Endothelial cell of umbilical vein (primary cell): ENCODE data around the gene HSPA14. TPM values are rescaled to one million over a fixed set of nuclear protein-coding genes. Genes with fewer than 3 reads are reported as not detected.

Experiments
- BruUV-seq: library from RNA; stranded (reverse); fragments of 400-500 nt; replicated peaks from 2 replicates; lab custom pipeline; 2021; lab: Mats Ljungman, UMichigan
- CTCF ChIA-PET: fragments of 300-600, 350-600 bp; sonication (Branson Sonifier 250); formaldehyde crosslinking; loops from one replicate; lab custom pipeline; 2021; ENCODE audit warnings: antibody characterized with exemption, inconsistent platforms; lab: Charles Lee
- POLR2A ChIA-PET: fragments of 300-600, 350-600 bp; sonication (Branson Sonifier 250); formaldehyde crosslinking; loops from one replicate; lab custom pipeline; 2021; ENCODE audit warnings: antibody characterized with exemption, inconsistent platforms; lab: Charles Lee
- DNase-seq: peaks from one replicate; pipeline ENCODE4 v3.0.0-alpha.2; 2011; ENCODE audit warnings: low read depth, low spot score
- FAIRE-seq: peaks from 2 replicates; lab custom pipeline; 2011; peaks lifted over from hg19 to GRCh38; lab: Jason Lieb, UNC
- H2AFZ ChIP-seq: 2 replicates; pipeline ENCODE4 v1.6.0; 2012; ENCODE audit warnings: low read depth, low read length, control low read depth, inconsistent platforms
- H3K27ac ChIP-seq: 2 replicates; pipeline ENCODE4 v1.5.1; 2011; ENCODE audit warnings: low read depth, mild to moderate bottlenecking, control low read depth, low read length, moderate library complexity; ENCODE audit not compliant: insufficient read depth
- H3K27me3 ChIP-seq, 2 experiments: 2 replicates each; pipeline versions ENCODE4 v1.6.0 to v1.6.1; 2011; ENCODE audit warnings: low read length in 2 of 2, mixed read lengths in 1 of 2; ENCODE audit not compliant: control insufficient read depth in 2 of 2, insufficient read depth in 2 of 2
- H3K36me3 ChIP-seq, 2 experiments: 2 replicates in 1 of 2; 3 replicates in 1 of 2; pipeline ENCODE4 v1.5.1; 2011; ENCODE audit warnings: low read length in 2 of 2, mild to moderate bottlenecking in 1 of 2, moderate library complexity in 1 of 2; ENCODE audit not compliant: control insufficient read depth in 2 of 2, insufficient read depth in 2 of 2; ENCODE audit errors: extremely low read depth in 1 of 2
- H3K4me1 ChIP-seq: 3 replicates; pipeline ENCODE4 v1.5.1; 2011; ENCODE audit warnings: mild to moderate bottlenecking, low read length; ENCODE audit not compliant: control insufficient read depth, insufficient read depth; ENCODE audit errors: extremely low read depth
- H3K4me2 ChIP-seq: 2 replicates; pipeline ENCODE4 v1.6.1; 2011; ENCODE audit warnings: low read length, control low read depth, mixed read lengths; ENCODE audit not compliant: insufficient read depth
- H3K4me3 ChIP-seq, 3 experiments: fragments of 200-600 bp in 1 of 3; sonication (generic), shearing (Covaris generic) in 1 of 3; replicated peaks in 1 of 3; 2 replicates each; pipeline ENCODE4 v1.5.1; 2011 to 2016; ENCODE audit warnings: control low read depth in 3 of 3, low read length in 3 of 3, mild to moderate bottlenecking in 2 of 3, inconsistent platforms in 1 of 3, low read depth in 1 of 3, moderate library complexity in 1 of 3; ENCODE audit not compliant: insufficient read depth in 1 of 3
- H3K79me2 ChIP-seq: 2 replicates; pipeline ENCODE4 v1.6.0; 2012; ENCODE audit warnings: low read length, inconsistent platforms; ENCODE audit not compliant: control insufficient read depth, insufficient read depth
- H3K9ac ChIP-seq: replicated peaks from 2 replicates; pipeline ENCODE3; 2011; ENCODE audit warnings: low read length, control low read depth; ENCODE audit not compliant: insufficient read depth; ENCODE audit errors: extremely low read depth
- H3K9me1 ChIP-seq: replicated peaks from 3 replicates; pipeline ENCODE4 v1.6.0; 2011; ENCODE audit warnings: mild to moderate bottlenecking, low read length; ENCODE audit not compliant: control insufficient read depth, insufficient read depth; ENCODE audit errors: extremely low read depth
- H3K9me3 ChIP-seq: replicated peaks from 2 replicates; pipeline ENCODE4 v1.5.1; 2012; ENCODE audit warnings: low read length, inconsistent platforms; ENCODE audit not compliant: control insufficient read depth, insufficient read depth
- H4K20me1 ChIP-seq: replicated peaks from 2 replicates; pipeline ENCODE3; 2011; ENCODE audit warnings: mild to moderate bottlenecking, low read length; ENCODE audit not compliant: control insufficient read depth, insufficient read depth; ENCODE audit errors: extremely low read depth
- CTCF ChIP-seq, 2 donors: IDR thresholded peaks; 1 replicate in 1 of 2; 2 replicates in 1 of 2; pipeline ENCODE4 v1.5.1; 2011; ENCODE audit warnings: low read length in 2 of 2, mild to moderate bottlenecking in 2 of 2, moderate library complexity in 2 of 2, control low read depth in 1 of 2, inconsistent platforms in 1 of 2, low read depth in 1 of 2; ENCODE audit not compliant: insufficient read depth in 1 of 2; ENCODE audit errors: extremely low read depth in 1 of 2
- EZH2 ChIP-seq: IDR thresholded peaks from 2 replicates; pipeline ENCODE4 v1.6.1; 2012; ENCODE audit warnings: borderline replicate concordance, low read depth, mild to moderate bottlenecking, moderate library complexity, low read length, inconsistent platforms; ENCODE audit not compliant: severe bottlenecking
- FOS ChIP-seq: IDR thresholded peaks from 2 replicates; pipeline ENCODE4 v1.6.1; 2011; ENCODE audit warnings: mild to moderate bottlenecking, low read length, moderate library complexity, borderline replicate concordance; ENCODE audit not compliant: insufficient read depth
- GATA2 ChIP-seq: IDR thresholded peaks from 2 replicates; pipeline ENCODE4 v1.7.0; 2011; ENCODE audit warnings: low read depth, mild to moderate bottlenecking, moderate library complexity, mixed read lengths, low read length; ENCODE audit not compliant: insufficient read length, insufficient read depth
- JUN ChIP-seq: IDR thresholded peaks from 2 replicates; pipeline ENCODE4 v1.6.1; 2011; ENCODE audit warnings: borderline replicate concordance, low read depth; ENCODE audit not compliant: insufficient read length, insufficient read depth
- MYC ChIP-seq: IDR thresholded peaks from one replicate; pipeline ENCODE4 v1.6.1; 2011; ENCODE audit warnings: mild to moderate bottlenecking, low read depth, low read length
- POLR2A ChIP-seq: IDR thresholded peaks from 2 replicates; pipeline ENCODE4 v1.6.1; 2012; ENCODE audit warnings: low read depth, mild to moderate bottlenecking, control low read depth, low read length
- POLR2AphosphoS5 ChIP-seq: IDR thresholded peaks from 2 replicates; pipeline ENCODE4 v1.6.1; 2012; ENCODE audit warnings: low read depth, mild to moderate bottlenecking, control low read depth, low read length, moderate library complexity; ENCODE audit not compliant: insufficient read depth
- dilution Hi-C: fragments of 300-500 bp; cut with MboI; formaldehyde crosslinking; loops from one replicate; pipeline ENCODE4 v1.15.0; 2019; ENCODE audit warnings: low sequenced_read_pairs; ENCODE audit not compliant: extremely low pct_ligation_motif_present
- intact Hi-C: fragments of 100-400 bp; cut with micrococcal nuclease; formaldehyde crosslinking; loops from one replicate; pipeline ENCODE4 v1.10.0; 2022
- polyA plus RNA-seq, 4 experiments: library from polyadenylated mRNA; depleted of rRNA in 3 of 4; stranded (reverse) in 3 of 4; unstranded in 1 of 4; fragments of >200 nt; gene quantifications; 2 replicates each; pipeline versions ENCODE4 v1.2.1 to v1.2.3, GENCODE V29; 2011 to 2012; ENCODE audit warnings: missing spikeins in 1 of 4
- total RNA-seq: library from RNA; stranded (reverse); gene quantifications from 2 replicates; pipeline ENCODE4 v1.2.3, GENCODE V29; 2021
- TF ChIP-seq, protein P1 (sequence below): IDR thresholded peaks from 2 replicates; pipeline ENCODE4 v1.6.1; 2011; ENCODE audit not compliant: insufficient read depth, insufficient read length

The HSPA14 gene
- total and polyA plus RNA-seq, 2 donors (not counting 3 experiments of a cell fraction or from before 2014, with no cell fraction given), result 7.6 to 15.7 TPM

- Histone ChIP-seq H3K79me2 (peaks cover 55% of the 10 kb centered on the region), H3K4me1 (peaks cover 20% of the 10 kb centered on the region), H3K4me2 (peak within 1 kb of the TSS; percentile 93), H3K27ac (peak within 1 kb of the TSS; percentile 69), H3K4me3 (peak within 1 kb of the TSS; percentile 88 to 97 (median 90)), H3K36me3 (no peaks in the 10 kb centered on the region), H3K9me3 (no peaks in the 10 kb centered on the region), H2AFZ (peak within 1 kb of the TSS; percentile 85), H3K27me3 (no peaks in the 10 kb centered on the region), H3K9me1 (no peaks in the 10 kb centered on the region), H3K9ac (peak within 1 kb of the TSS; percentile 78), H4K20me1 (no peaks in the 10 kb centered on the region)
- no peak for TF ChIP-seq FOS
- peak; percentile 88 for TF ChIP-seq POLR2A
- TF ChIP-seq, protein P1, sequence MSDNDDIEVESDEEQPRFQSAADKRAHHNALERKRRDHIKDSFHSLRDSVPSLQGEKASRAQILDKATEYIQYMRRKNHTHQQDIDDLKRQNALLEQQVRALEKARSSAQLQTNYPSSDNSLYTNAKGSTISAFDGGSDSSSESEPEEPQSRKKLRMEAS, result peak; percentile 55
- no peak for TF ChIP-seq GATA2
- no peak for TF ChIP-seq JUN
- no peak for TF ChIP-seq EZH2
- TF ChIP-seq POLR2AphosphoS5, result peak; percentile 97
- TF ChIP-seq CTCF (IDR thresholded peaks at IDR 0.05; ENCODE audit: extremely low read depth in 1 of 2, insufficient read depth in 1 of 2, low read depth in 1 of 2, low read length in 2 of 2), result no peak
- no peak for TF ChIP-seq MYC
- dilution Hi-C loops, result no loop called here
- CTCF ChIA-PET, result interaction anchor here (0.8 to 2.7 kb wide), 7 partner anchors 10 to 290 kb away, joined by 3 to 16 read pairs (median 4); partner anchors contain the start of genes CDNF, DCLRE1C, HSPA14 and MSANTD7
- FAIRE-seq (peak; percentile 74), DNase-seq (peak; percentile 98)
- BruUV-seq, result TSS peak; percentile 73
- POLR2A ChIA-PET, result interaction anchor here (0.6 to 1.7 kb wide), 3 partner anchors 41 to 290 kb away, joined by 3 to 8 read pairs (median 5); partner anchors contain the start of genes CDNF, HSPA14, MSANTD7 and NMT2
- intact Hi-C loops, result loop anchor here (1.0 to 10.0 kb wide), 6 partner anchors 40 to 290 kb away; partner anchors contain the start of genes ACBD7, CDNF, HSPA14 and MEIG1
These were observed 40.4 kb downstream of the HSPA14 start, which contains the start of gene SUV39H2 for GRCh38 chr10:14878266-14879123. SUV39H2 (plus strand) TSS chr10:14878866; CDS start chr10:14878889, 23 bp downstream.
